Neural progenitor cell (in vitro differentiated cells): Measurements from ENCODE around the gene LRRC75B.

Source experiments
- EZH2 ChIP-seq: fragments of 200-600 bp; sonication (generic); IDR thresholded peaks from 2 replicates; pipeline ENCODE4 v1.6.1; 2017; ENCODE audit warnings: antibody characterized with exemption, mild to moderate bottlenecking, moderate library complexity
- EZH2phosphoT487 ChIP-seq: fragments of 200-600 bp; sonication (generic); IDR thresholded peaks from 2 replicates; pipeline ENCODE4 v1.6.1; 2017; ENCODE audit warnings: antibody characterized with exemption
- TF ChIP-seq, protein P1 (sequence below): fragments of 200-600 bp; sonication (generic); IDR thresholded peaks from 2 replicates; pipeline ENCODE4 v1.5.1; 2017; ENCODE audit warnings: antibody characterized with exemption, mild to moderate bottlenecking

DNA sequence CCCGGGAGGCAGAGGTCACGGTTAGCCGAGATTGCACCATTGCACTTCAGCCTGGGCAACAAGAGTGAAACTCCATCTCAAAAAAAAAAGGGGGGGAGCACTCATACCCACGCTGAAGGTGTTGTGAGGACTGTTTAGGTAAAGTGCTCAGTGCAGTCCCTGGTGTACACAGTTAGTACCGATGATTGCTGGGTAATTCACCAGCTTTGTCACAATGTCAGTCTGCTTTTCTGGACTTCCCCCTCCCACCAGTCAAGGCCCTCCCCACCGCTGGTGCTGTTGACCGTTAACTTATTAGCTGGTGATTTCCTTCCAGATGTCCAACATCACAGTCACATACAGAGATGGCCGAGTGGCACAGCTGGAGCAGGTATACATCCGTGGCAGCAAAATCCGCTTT lies 25.2 kb downstream of the LRRC75B start:
- TF ChIP-seq EZH2phosphoT487: no peak
- TF ChIP-seq, protein P1, sequence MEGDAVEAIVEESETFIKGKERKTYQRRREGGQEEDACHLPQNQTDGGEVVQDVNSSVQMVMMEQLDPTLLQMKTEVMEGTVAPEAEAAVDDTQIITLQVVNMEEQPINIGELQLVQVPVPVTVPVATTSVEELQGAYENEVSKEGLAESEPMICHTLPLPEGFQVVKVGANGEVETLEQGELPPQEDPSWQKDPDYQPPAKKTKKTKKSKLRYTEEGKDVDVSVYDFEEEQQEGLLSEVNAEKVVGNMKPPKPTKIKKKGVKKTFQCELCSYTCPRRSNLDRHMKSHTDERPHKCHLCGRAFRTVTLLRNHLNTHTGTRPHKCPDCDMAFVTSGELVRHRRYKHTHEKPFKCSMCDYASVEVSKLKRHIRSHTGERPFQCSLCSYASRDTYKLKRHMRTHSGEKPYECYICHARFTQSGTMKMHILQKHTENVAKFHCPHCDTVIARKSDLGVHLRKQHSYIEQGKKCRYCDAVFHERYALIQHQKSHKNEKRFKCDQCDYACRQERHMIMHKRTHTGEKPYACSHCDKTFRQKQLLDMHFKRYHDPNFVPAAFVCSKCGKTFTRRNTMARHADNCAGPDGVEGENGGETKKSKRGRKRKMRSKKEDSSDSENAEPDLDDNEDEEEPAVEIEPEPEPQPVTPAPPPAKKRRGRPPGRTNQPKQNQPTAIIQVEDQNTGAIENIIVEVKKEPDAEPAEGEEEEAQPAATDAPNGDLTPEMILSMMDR: no peak
- no peak for TF ChIP-seq EZH2
